ENCODE results near the gene RAPGEFL1.

RAPGEFL1 gene

GRCh38 chr17:40159456-40159855, 17.8 kb upstream of the RAPGEFL1 start:
- no peak for DNase-seq
- TF ChIP-seq POLR2A (IDR thresholded peaks at IDR 0.05; ENCODE audit: low read length): no peak
- TF ChIP-seq GATA1 (IDR thresholded peaks at IDR 0.05; ENCODE audit: low read depth, low read length): no peak

GRCh38 chr17:40167685-40168261, 9.5 kb upstream of the RAPGEFL1 start:
- no peak for TF ChIP-seq GATA1 (IDR thresholded peaks at IDR 0.05; ENCODE audit: low read depth, low read length)
- no peak for TF ChIP-seq POLR2A (IDR thresholded peaks at IDR 0.05; ENCODE audit: low read length)
- no peak for DNase-seq

DNA sequence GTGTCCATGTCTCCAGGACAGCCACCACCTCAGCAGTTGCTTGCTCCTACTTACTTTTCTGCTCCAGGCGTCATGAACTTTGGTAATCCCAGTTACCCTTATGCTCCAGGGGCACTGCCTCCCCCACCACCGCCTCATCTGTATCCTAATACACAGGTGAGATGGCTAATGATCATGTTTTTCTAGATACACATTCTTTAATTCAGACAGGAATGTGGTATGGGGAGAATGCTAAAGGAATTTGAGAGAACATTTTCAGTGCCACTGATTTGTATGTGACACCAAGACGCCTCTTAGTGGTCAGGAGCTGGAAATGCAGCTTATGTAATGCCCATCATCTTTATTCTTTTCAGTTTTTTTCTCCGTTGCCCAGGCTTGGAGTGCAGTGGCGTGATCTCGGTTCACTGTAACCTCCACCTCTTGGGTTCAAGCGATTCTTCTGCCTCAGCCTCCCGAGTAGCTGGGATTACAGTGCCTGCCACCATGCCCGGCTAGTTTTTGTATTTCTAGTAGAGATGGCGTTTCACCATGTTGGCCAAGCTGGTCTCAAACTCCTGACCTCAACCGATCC, 8.9 kb upstream of the RAPGEFL1 start:
- peak; percentile 62 to 74 for DNase-seq
- TF ChIP-seq GATA1 (IDR thresholded peaks at IDR 0.05; ENCODE audit: low read depth, low read length) (no peak), POLR2A (IDR thresholded peaks at IDR 0.05; ENCODE audit: low read length) (no peak)

- DNase-seq: peak; percentile 85 to 92
- TF ChIP-seq GATA1 (IDR thresholded peaks at IDR 0.05; ENCODE audit: low read depth, low read length): no peak
- TF ChIP-seq POLR2A (IDR thresholded peaks at IDR 0.05; ENCODE audit: low read length): no peak
Observed at GRCh38 chr17:40170325-40170724, 6.9 kb upstream of the RAPGEFL1 start.

DNA sequence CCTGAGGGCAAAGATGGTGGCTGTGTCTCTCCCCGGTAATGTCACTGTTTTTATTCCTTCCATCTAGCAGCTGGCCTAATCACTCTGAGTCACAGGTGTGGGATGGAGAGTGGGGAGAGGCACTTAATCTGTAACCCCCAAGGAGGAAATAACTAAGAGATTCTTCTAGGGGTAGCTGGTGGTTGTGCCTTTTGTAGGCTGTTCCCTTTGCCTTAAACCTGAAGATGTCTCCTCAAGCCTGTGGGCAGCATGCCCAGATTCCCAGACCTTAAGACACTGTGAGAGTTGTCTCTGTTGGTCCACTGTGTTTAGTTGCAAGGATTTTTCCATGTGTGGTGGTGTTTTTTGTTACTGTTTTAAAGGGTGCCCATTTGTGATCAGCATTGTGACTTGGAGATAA, 5.5 kb upstream of the RAPGEFL1 start:
- no peak for DNase-seq
- TF ChIP-seq GATA1 (IDR thresholded peaks at IDR 0.05; ENCODE audit: low read depth, low read length) (no peak), POLR2A (IDR thresholded peaks at IDR 0.05; ENCODE audit: low read length) (no peak)

- DNase-seq: no peak
- TF ChIP-seq POLR2A (IDR thresholded peaks at IDR 0.05; ENCODE audit: low read length) (no peak), GATA1 (IDR thresholded peaks at IDR 0.05; ENCODE audit: low read depth, low read length) (no peak)
Observed at GRCh38 chr17:40173091-40173777, 4.0 kb upstream of the RAPGEFL1 start.

DNA sequence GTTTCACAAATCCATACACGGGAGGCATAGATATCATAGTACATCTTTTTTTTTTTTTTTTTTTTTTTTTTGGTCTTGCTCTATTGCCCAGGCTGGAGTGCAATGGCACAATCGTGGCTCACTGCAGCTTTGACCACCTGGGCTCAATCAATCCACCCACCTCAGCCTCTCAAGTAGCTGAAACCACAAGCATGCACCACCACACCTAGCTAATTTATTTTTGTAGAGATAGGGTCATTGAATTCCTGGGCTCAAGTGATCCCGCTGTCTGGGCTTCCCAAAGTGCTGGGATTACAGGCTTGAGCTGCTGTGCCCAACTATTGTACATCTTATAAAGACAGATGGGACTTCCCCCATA, 3.5 kb upstream of the RAPGEFL1 start:
- TF ChIP-seq POLR2A (IDR thresholded peaks at IDR 0.05; ENCODE audit: low read length) (no peak), GATA1 (IDR thresholded peaks at IDR 0.05; ENCODE audit: low read depth, low read length) (no peak)
- DNase-seq: no peak

DNA sequence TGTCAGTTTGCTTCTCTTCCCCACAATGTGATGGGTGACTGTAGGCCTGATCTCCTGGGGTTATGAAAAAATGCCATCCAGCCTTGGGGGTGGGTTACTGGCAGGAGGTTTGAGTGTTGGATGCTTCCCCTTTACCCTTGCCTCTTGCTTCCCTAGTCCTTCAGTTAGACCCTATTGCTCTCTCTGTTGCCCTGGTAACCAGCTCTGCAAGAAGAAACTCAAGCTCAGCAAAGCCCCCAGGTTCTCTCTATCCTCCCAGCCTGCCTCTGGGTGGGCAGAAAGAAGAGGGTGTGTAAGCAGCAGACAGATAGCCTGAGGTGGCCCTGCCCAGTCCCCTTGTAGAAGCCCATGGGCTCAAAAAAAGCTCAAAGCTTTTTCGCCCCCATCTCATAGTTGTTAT, 2.8 kb upstream of the RAPGEFL1 start:
- no peak for DNase-seq
- TF ChIP-seq GATA1 (IDR thresholded peaks at IDR 0.05; ENCODE audit: low read depth, low read length): no peak
- no peak for TF ChIP-seq POLR2A (IDR thresholded peaks at IDR 0.05; ENCODE audit: low read length)

DNA sequence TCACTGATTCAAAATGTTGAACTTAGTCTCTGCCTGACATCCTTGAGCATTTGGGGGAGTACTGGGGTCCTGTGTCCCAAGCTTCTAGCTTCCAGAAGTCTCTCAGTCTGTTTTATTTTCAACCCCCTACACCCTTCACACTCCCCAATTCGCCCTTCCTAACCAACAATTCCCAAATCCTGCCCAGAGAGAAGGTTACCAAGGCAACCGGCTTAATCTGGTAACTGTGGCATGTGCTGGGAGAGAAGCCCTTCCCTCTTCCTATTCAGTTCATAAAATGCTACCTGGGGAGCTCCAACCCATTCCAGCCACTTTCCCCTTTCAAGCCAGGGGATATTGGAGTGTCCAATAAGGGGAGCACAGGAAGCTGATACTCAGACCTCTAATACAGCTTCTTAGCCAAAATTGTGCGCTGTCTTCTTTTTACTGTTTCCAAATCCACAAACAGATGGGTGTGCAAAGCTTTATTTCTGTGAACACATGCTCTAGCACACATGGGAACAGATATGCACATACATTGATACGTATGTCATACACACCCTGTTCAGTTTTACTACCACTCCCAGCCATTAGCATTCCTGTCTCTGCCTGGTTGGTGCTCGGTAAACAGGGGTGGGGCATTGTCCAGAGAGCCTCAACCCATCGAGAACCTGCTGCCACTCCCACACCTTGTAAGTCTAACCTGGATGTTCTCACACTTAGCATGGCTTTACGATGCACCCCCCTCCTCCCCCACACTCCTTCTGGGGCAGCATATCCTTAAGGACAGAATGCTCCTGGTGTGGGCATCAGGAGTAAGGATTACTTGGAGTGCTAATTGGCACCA, 1.1 kb upstream of the RAPGEFL1 start:
- TF ChIP-seq POLR2A (IDR thresholded peaks at IDR 0.05; ENCODE audit: low read length) (no peak), GATA1 (IDR thresholded peaks at IDR 0.05; ENCODE audit: low read depth, low read length) (no peak)
- DNase-seq: no peak

GRCh38 chr17:40176754-40177110, 538 bp upstream of the RAPGEFL1 start:
- no peak for DNase-seq
- no peak for TF ChIP-seq POLR2A (IDR thresholded peaks at IDR 0.05; ENCODE audit: low read length)
- TF ChIP-seq GATA1 (IDR thresholded peaks at IDR 0.05; ENCODE audit: low read depth, low read length): no peak

DNA sequence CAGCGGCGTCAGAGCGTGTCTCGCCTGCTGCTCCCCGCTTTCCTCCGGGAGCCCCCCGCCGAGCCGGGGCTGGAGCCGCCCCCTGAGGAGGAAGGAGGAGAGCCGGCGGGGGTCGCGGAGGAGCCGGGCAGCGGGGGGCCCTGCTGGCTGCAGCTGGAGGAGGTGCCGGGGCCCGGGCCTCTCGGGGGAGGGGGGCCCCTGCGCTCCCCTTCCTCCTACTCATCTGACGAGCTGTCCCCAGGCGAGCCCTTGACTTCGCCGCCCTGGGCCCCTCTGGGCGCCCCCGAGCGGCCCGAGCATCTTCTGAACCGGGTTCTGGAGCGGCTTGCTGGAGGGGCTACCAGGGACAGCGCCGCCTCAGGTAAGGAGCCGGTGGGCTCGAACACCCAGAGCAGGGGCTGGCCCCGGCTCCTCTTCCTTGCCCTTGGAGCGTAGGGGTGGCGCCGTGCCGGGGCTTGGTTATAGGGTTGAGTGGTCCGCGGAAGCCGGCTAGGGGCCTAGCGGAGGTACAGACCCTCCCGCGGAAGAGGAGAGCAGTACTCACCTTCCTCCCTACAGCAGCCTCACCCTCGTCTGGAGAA, 841 bp downstream of the RAPGEFL1 start:
- TF ChIP-seq GATA1 (IDR thresholded peaks at IDR 0.05; ENCODE audit: low read depth, low read length) (no peak), POLR2A (IDR thresholded peaks at IDR 0.05; ENCODE audit: low read length) (no peak)
- no peak for DNase-seq

DNA sequence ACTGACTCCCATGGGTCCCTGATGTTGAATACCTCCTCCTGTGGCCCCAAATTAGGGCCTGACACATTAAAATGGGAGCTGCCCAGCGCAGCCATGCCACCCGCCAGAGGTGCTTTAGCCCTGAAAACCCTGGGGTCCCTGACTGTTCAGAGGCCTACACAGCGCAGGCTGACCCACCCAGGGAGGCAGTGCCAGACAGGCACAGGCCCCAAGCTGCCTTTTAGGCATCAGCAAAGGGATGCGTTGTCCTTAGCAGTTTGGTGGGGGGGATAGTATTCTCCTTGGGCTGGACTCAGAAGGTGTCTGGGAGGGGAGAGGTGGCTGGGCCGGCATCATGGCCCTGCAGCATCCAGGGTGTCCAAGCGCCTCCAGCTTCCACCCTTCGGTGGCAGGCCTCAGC, 1.4 kb downstream of the RAPGEFL1 start:
- no peak for DNase-seq
- TF ChIP-seq GATA1 (IDR thresholded peaks at IDR 0.05; ENCODE audit: low read depth, low read length): no peak
- no peak for TF ChIP-seq POLR2A (IDR thresholded peaks at IDR 0.05; ENCODE audit: low read length)

- no peak for DNase-seq
- TF ChIP-seq GATA1 (IDR thresholded peaks at IDR 0.05; ENCODE audit: low read depth, low read length) (no peak), POLR2A (IDR thresholded peaks at IDR 0.05; ENCODE audit: low read length) (no peak)
Observed at GRCh38 chr17:40179923-40180659, 2.8 kb downstream of the RAPGEFL1 start.

All from erythroblast (primary cell).